K562 (cell line): Measurements from ENCODE around the gene ZNF692. TPM values are rescaled to one million over a fixed set of nuclear protein-coding genes. Genes with fewer than 3 reads are reported as not detected.

Experiments used
- BRD9 ChIP-seq: fragments of 450-650 bp; IDR thresholded peaks from 2 replicates; pipeline ENCODE4 v1.6.1; 2018; ENCODE audit warnings: low read depth; ENCODE audit not compliant: partially characterized antibody
- CEBPB ChIP-seq: fragments of 450-650 bp; IDR thresholded peaks from 2 replicates; pipeline ENCODE4 v1.6.1; 2016; ENCODE audit warnings: missing genetic modification characterization, missing compliant biosample characterization
- EHMT2 ChIP-seq: fragments of 450-650 bp; IDR thresholded peaks from 2 replicates; pipeline ENCODE4 v1.6.1; 2018; ENCODE audit warnings: antibody characterized with exemption
- ELF1 ChIP-seq: fragments of 200-800 bp; sonication (Bioruptor generic); IDR thresholded peaks from 2 replicates; pipeline ENCODE4 v1.6.1; 2016; ENCODE audit warnings: missing genetic modification characterization, missing compliant biosample characterization
- ELK1 ChIP-seq: sonication (generic); formaldehyde crosslinking; IDR thresholded peaks from 2 replicates; pipeline ENCODE4 v1.8.1; 2022; ENCODE audit warnings: missing genetic modification reagents
- ETS2 ChIP-seq: IDR thresholded peaks from 2 replicates; pipeline ENCODE4 v1.6.1; 2016; ENCODE audit warnings: borderline replicate concordance, missing genetic modification characterization, mild to moderate bottlenecking, moderate library complexity, missing compliant biosample characterization; ENCODE audit not compliant: poor library complexity, severe bottlenecking
- ETV1 ChIP-seq: fragments of 450-650 bp; conservative IDR thresholded peaks from 2 replicates; pipeline ENCODE4 v1.6.1; 2016; ENCODE audit warnings: missing genetic modification characterization, control low read depth, low read depth, missing compliant biosample characterization
- FOXO4 ChIP-seq: fragments of 450-650 bp; formaldehyde crosslinking; IDR thresholded peaks from 2 replicates; pipeline ENCODE4 v1.4.0; 2020; ENCODE audit warnings: mild to moderate bottlenecking, moderate library complexity
- GATAD2B ChIP-seq: fragments of 450-650 bp; IDR thresholded peaks from 2 replicates; pipeline ENCODE4 v1.6.1; 2017; ENCODE audit warnings: mild to moderate bottlenecking, borderline replicate concordance
- GMEB1 ChIP-seq: fragments of 250-450 bp; sonication (Bioruptor Pico); IDR thresholded peaks from 2 replicates; pipeline ENCODE4 v1.4.0; 2020; ENCODE audit warnings: mild to moderate bottlenecking
- L3MBTL2 ChIP-seq: fragments of 450-650 bp; IDR thresholded peaks from 2 replicates; pipeline ENCODE4 v1.6.1; 2016; ENCODE audit warnings: mild to moderate bottlenecking, moderate library complexity
- MEF2D ChIP-seq: conservative IDR thresholded peaks from 2 replicates; pipeline ENCODE4 v1.6.1; 2016; ENCODE audit warnings: low read depth, missing genetic modification characterization, missing compliant biosample characterization
- MNT ChIP-seq, 2 experiments: fragments of 450-650 bp; conservative IDR thresholded peaks; 2 replicates each; pipeline ENCODE4 v1.6.1; 2017; ENCODE audit warnings: mild to moderate bottlenecking in 2 of 2, moderate library complexity in 2 of 2
- PHF21A ChIP-seq: fragments of 450-650 bp; IDR thresholded peaks from 2 replicates; pipeline ENCODE4 v1.6.1; 2017; ENCODE audit warnings: low read depth, borderline replicate concordance
- POLR2G ChIP-seq: fragments of 200-400 bp; formaldehyde crosslinking; IDR thresholded peaks from 2 replicates; pipeline ENCODE4 v1.6.1; 2017; ENCODE audit warnings: low read depth, mild to moderate bottlenecking, antibody characterized with exemption, low read length, moderate library complexity
- RB1 ChIP-seq: fragments of 450-650 bp; IDR thresholded peaks from 2 replicates; pipeline ENCODE4 v1.6.1; 2017; ENCODE audit warnings: low read depth, mild to moderate bottlenecking
- SMARCB1 ChIP-seq: IDR thresholded peaks from 2 replicates; pipeline ENCODE4 v1.6.1; 2011; ENCODE audit warnings: improper control_type of control experiment, low read depth; ENCODE audit not compliant: insufficient read length
- SRSF3 ChIP-seq: fragments of 200-400 bp; formaldehyde crosslinking; IDR thresholded peaks from 2 replicates; pipeline ENCODE4 v1.6.1; 2016; ENCODE audit warnings: mild to moderate bottlenecking, low read length, moderate library complexity; ENCODE audit not compliant: insufficient read depth
- TARDBP ChIP-seq: fragments of 450-650 bp; IDR thresholded peaks from 2 replicates; pipeline ENCODE4 v1.6.1; 2016
- TCF7L2 ChIP-seq: fragments of 150-350 bp; IDR thresholded peaks from 2 replicates; pipeline ENCODE4 v1.6.1; 2016; ENCODE audit warnings: low read depth, mild to moderate bottlenecking, low read length, moderate library complexity
- ZFP1 ChIP-seq: fragments of 450-650 bp; formaldehyde crosslinking; IDR thresholded peaks from 2 replicates; pipeline ENCODE4 v1.4.0; 2020; ENCODE audit warnings: mild to moderate bottlenecking, mixed read lengths
- ZFP30 ChIP-seq: fragments of 250-450 bp; sonication (Bioruptor Pico); IDR thresholded peaks from 2 replicates; pipeline ENCODE4 v1.8.0; 2022; ENCODE audit warnings: moderate library complexity, mild to moderate bottlenecking, inconsistent platforms, borderline replicate concordance
- ZKSCAN3 ChIP-seq: fragments of 250-450 bp; sonication (Bioruptor Pico); IDR thresholded peaks from 2 replicates; pipeline ENCODE4 v1.4.0; 2020
- ZNF586 ChIP-seq: fragments of 450-650 bp; formaldehyde crosslinking; conservative IDR thresholded peaks from 2 replicates; pipeline ENCODE4 v1.4.0; 2020; ENCODE audit warnings: mild to moderate bottlenecking, moderate library complexity
- polyA plus RNA-seq, 8 experiments: library from polyadenylated mRNA; depleted of rRNA in 4 of 8; stranded (reverse) in 5 of 8; unstranded in 3 of 8; fragments of >200 nt; fragmentation: Nextera tagmentation in 2 of 8; fragmentation: Illumina TruSeq in 1 of 8; extraction: Ambion mirVana in 2 of 8; extraction: Trizol in 1 of 8; gene quantifications; 2 replicates each; pipeline versions ENCODE4 v1.2.1 to v1.2.3, GENCODE V29; 2011 to 2014; ENCODE audit warnings: inconsistent platforms in 1 of 8, missing spikeins in 1 of 8
- total RNA-seq, 7 experiments: library from RNA; depleted of rRNA in 6 of 7; stranded (reverse); fragments of >200 nt in 6 of 7; fragmentation: Illumina TruSeq in 2 of 7; extraction: Trizol in 2 of 7; gene quantifications; 2 replicates each; pipeline versions ENCODE4 v1.2.1 to v1.2.3, GENCODE V29; 2011 to 2021; ENCODE audit warnings: low replicate concordance in 1 of 7

Gene ZNF692
- total and polyA plus RNA-seq, 9 of the 15 experiments (the other 6 are each of a cell fraction or from before 2014, with no cell fraction given), result 8.4 to 143 (median 55.9) TPM

GRCh38 chr1:248858096-248858890 lies 592 bp downstream of the ZNF692 start (continued):
- peak; percentile 83 for TF ChIP-seq BRD9
- TF ChIP-seq SMARCB1, result no peak
- TF ChIP-seq TCF7L2, result no peak
- TF ChIP-seq GMEB1 (CRISPR knock-in tag), result peak; percentile 61
- TF ChIP-seq POLR2G, result peak; percentile 95
- TF ChIP-seq SRSF3, result no peak
- no peak for TF ChIP-seq ELK1 (CRISPR knock-in tag)
- no peak for TF ChIP-seq MEF2D (tag)
- no peak for TF ChIP-seq CEBPB (tag)
- TF ChIP-seq ETS2 (tag), result no peak
- no peak for TF ChIP-seq ZFP1
- TF ChIP-seq FOXO4 (CRISPR knock-in tag), result no peak
- TF ChIP-seq ZNF586, result no peak
- TF ChIP-seq MNT (conservative IDR thresholded peaks at IDR 0.05), result peak; percentile 74 to 86
- peak; percentile 68; the same call in 1 of the 2 replicates for TF ChIP-seq RB1
- no peak for TF ChIP-seq ZKSCAN3
- peak; percentile 65 for TF ChIP-seq ETV1 (tag)
- TF ChIP-seq ELF1, result no peak; the same call in none of the 2 replicates
- TF ChIP-seq EHMT2, result no peak
- TF ChIP-seq PHF21A, result no peak; the same call in 1 of the 2 replicates
- TF ChIP-seq ZFP30 (CRISPR knock-in tag), result no peak
- 0 out of 2 replicates have a peak, but pooled peaks have one; percentile 36 for TF ChIP-seq GATAD2B
- TF ChIP-seq TARDBP, result no peak
- peak; percentile 89 for TF ChIP-seq L3MBTL2
